ENCODE data around the gene TRIP11. TPM values are rescaled to one million over a fixed set of nuclear protein-coding genes. Genes with fewer than 3 reads are reported as not detected.
"Not testable (repeated sequence)": the region's sequence is repeated elsewhere in the genome, so short reads cannot be mapped to it uniquely, and the experiment has no call there.

TRIP11 gene
- total RNA-seq, result 67.3 to 72.5 TPM (median 68.1 TPM) in 3 replicates

DNA sequence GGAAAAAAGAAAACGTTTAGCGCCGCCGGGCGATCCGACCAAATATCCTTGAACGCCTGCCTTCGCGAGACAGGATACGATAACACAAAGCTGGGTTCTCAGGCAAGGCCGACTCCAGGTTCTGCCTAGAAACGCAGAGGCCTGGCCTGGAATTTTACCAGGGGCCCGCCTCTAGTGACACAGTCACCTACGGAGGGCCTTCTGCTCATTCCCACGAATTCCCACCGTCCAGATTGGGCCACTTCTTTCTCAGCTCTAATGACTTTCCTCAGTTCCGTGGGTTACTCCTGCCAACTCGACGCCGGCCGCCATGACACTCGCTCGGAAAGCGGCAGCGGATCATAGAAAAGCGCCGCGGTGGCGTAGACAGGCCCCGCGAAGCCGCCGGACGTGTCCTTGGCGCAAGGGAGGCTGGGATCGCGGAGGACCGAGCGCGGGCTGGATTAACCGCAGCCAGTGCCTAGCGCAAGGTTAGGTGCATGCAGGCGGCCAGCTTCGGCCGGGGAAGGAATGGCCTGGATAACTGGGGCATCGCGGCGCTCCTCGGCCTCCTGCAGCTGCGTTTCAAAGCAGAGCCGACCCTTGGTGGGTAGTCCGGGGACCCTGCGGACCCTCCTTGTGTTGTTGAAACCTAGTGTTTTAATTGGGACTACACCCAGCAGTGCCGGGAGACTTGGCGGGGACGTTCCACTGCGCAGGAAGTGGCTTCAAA, at the start of gene TRIP11:
Gene TRIP11, minus strand, starts transcription at position 341 of the 712 bp plus-strand sequence. CDS start 374 bp downstream, outside the sequence.
- H3K9me3 Mint-ChIP-seq, result peaks cover 4% of the 10 kb centered on the region
- DNase-seq (ENCODE audit: low spot score in 2 of 2, unreplicated experiment in 2 of 2), result peak; percentile 80 to 90
- H3K27ac Mint-ChIP-seq, result peak within 1 kb of the TSS; percentile 100
- H3K27me3 Mint-ChIP-seq (ENCODE audit: low read depth), result no peaks in the 10 kb centered on the region
- H3K4me3 Mint-ChIP-seq, result peak within 1 kb of the TSS; percentile 99
- peaks cover 35% of the 10 kb centered on the region for H3K4me1 Mint-ChIP-seq
- no peaks in the 10 kb centered on the region for H3K36me3 Mint-ChIP-seq
- TF ChIP-seq, protein P1, sequence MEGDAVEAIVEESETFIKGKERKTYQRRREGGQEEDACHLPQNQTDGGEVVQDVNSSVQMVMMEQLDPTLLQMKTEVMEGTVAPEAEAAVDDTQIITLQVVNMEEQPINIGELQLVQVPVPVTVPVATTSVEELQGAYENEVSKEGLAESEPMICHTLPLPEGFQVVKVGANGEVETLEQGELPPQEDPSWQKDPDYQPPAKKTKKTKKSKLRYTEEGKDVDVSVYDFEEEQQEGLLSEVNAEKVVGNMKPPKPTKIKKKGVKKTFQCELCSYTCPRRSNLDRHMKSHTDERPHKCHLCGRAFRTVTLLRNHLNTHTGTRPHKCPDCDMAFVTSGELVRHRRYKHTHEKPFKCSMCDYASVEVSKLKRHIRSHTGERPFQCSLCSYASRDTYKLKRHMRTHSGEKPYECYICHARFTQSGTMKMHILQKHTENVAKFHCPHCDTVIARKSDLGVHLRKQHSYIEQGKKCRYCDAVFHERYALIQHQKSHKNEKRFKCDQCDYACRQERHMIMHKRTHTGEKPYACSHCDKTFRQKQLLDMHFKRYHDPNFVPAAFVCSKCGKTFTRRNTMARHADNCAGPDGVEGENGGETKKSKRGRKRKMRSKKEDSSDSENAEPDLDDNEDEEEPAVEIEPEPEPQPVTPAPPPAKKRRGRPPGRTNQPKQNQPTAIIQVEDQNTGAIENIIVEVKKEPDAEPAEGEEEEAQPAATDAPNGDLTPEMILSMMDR (IDR thresholded peaks at IDR 0.05; ENCODE audit: unreplicated experiment), result no peak

DNA sequence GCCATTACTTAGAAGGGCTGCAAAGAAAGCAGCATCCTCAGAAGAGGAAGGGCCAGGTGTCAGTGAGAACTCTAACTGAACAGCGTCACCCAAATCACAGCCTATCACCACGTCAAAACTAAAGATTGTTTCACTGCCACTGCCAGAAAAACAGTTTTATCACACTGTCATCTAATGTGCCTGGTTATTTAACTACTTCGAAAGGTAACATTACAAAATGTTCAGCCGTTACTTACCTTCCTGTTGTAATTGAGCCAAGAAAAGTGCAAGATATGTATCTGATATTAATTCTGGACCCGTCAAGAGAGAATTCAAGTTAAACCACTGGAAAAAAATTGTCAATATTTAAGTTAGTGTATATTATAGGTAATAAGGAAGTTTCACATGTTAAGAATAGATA, 48.6 kb upstream of the TRIP11 start:
- Mint-ChIP-seq H3K9me3 (no peaks in the 10 kb centered on the region), H3K4me3 (no peak overlapping the region), H3K36me3 (peaks cover 37% of the 10 kb centered on the region), H3K4me1 (peaks cover 6% of the 10 kb centered on the region), H3K27ac (no peak overlapping the region), H3K27me3 (ENCODE audit: low read depth) (no peaks in the 10 kb centered on the region)
- no peak for DNase-seq (ENCODE audit: low spot score in 2 of 2, unreplicated experiment in 2 of 2)
- TF ChIP-seq, protein P1 (IDR thresholded peaks at IDR 0.05; ENCODE audit: unreplicated experiment), result no peak

DNA sequence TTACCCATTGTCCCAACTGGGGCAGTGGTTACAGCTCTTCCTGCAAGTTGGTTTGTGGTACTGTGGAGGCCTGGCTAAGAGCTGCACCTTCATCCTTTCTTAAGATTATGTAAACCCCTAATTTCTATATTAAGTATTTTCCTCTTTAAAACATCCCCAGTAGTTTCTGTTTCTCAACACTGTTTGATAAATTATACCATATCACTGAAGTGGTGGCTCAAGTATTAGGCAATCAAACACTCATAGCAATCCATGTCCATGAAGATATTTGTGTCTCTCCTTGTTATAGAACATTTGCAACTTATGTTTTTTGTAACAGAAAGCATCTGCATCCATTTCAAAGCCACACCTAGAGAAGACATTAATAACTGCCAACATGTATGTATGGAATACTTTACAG, 34.7 kb upstream of the TRIP11 start:
- DNase-seq (ENCODE audit: low spot score in 2 of 2, unreplicated experiment in 2 of 2), result no peak
- Mint-ChIP-seq H3K4me1 (no peaks in the 10 kb centered on the region), H3K27ac (no peak overlapping the region), H3K4me3 (no peak overlapping the region), H3K9me3 (no peaks in the 10 kb centered on the region), H3K36me3 (peaks cover 29% of the 10 kb centered on the region), H3K27me3 (ENCODE audit: low read depth) (no peaks in the 10 kb centered on the region)
- TF ChIP-seq, protein P1 (IDR thresholded peaks at IDR 0.05; ENCODE audit: unreplicated experiment), result no peak

DNA sequence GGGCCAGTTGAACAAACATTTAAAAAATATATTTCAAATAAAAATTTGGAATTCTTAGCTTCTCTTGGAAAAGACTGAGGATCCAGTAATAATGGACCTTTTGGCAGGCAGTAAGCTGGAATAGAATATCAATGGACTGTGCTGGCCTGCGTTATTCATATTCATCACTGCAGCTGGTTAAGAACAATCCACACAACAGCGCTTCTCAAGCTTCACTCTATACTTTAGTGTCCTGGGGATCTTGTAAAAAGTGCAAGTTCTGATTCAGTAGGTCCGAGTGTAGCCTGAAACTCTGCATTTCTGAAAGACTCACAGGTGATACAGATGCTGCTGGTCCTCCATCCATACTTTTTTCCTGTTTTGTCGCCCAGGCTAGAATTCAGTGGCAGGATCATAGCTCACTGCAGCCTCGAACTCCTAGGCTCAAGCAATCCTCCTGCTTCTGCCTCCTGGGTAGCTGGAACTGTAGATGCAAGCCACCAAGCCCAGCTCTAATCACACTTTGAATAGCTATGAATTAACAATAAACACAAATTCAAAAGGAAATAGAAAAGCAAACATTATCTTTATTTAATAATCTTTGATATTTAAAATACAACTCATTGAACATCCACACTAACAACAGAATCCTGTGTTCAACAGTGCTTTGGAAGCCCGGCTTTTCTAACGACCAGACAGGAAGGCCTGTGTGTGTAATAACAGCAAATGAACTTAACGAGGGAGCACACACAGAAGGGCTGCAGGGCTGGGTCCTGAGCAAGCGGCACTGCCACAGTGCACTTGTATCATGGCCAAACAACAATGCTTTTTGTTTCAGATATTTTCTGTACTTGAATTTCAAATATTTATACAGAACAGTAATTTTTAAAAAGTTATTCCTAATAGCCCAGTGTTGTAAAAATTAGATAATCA, 18.4 kb upstream of the TRIP11 start:
- no peaks in the 10 kb centered on the region for H3K4me1 Mint-ChIP-seq

DNA sequence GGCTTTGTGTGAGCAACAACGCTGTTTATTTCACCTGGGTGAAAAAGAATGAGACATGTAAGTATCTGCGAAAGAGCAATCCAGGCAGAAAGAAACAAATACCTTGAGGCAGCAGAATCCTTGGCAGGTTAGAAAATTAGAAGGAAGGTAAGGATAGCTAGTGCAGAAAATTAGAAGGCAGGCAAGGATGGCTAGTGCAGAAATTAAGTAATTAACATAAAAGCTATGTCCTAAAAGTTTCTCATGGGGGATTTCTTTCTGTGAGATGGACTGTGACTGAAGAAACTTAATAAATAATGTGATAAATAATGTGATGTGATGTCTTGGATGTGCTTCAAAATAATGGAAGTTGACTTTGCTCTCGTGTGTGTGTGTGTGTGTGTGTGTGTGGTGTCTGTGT, 9.9 kb upstream of the TRIP11 start:
- Mint-ChIP-seq H3K36me3 (peaks cover 24% of the 10 kb centered on the region), H3K27me3 (ENCODE audit: low read depth) (no peaks in the 10 kb centered on the region), H3K9me3 (peaks cover 24% of the 10 kb centered on the region), H3K4me3 (no peak overlapping the region), H3K4me1 (no peaks in the 10 kb centered on the region), H3K27ac (no peak overlapping the region)
- DNase-seq (ENCODE audit: low spot score in 2 of 2, unreplicated experiment in 2 of 2), result no peak
- TF ChIP-seq, protein P1 (IDR thresholded peaks at IDR 0.05; ENCODE audit: unreplicated experiment), result no peak

More for the DNA sequence above, 18.4 kb upstream of the TRIP11 start:
- no peaks in the 10 kb centered on the region for H3K9me3 Mint-ChIP-seq
- TF ChIP-seq, protein P1 (IDR thresholded peaks at IDR 0.05; ENCODE audit: unreplicated experiment), result no peak
- peaks cover 6% of the 10 kb centered on the region for H3K36me3 Mint-ChIP-seq
- H3K4me3 Mint-ChIP-seq, result no peak overlapping the region
- no peaks in the 10 kb centered on the region for H3K27me3 Mint-ChIP-seq (ENCODE audit: low read depth)
- no peak for DNase-seq (ENCODE audit: low spot score in 2 of 2, unreplicated experiment in 2 of 2)
- no peak overlapping the region for H3K27ac Mint-ChIP-seq

DNA sequence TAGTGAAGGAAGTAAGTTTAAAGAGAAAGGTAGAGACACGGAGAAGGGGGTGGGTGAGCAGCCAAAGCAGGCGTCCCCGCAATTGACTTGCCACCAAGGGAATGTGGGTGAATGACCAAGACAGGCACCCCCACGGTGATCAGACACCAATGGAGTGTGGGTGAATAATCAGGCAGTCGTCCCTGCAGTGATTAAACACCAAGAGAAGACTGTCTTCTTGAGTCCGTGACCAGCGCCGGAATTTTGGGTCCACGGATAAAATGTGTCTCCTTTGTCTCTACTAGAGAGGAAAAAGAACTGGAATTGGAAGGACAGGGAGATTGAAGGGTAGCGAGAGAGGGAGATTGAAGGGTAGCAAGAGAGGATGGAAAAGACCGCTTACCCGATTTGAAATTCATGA, 9.4 kb upstream of the TRIP11 start:
- not testable (repeated sequence) for H3K4me3 Mint-ChIP-seq; H3K27ac Mint-ChIP-seq; DNase-seq (ENCODE audit: low spot score in 2 of 2, unreplicated experiment in 2 of 2); H3K27me3 Mint-ChIP-seq (ENCODE audit: low read depth); H3K4me1 Mint-ChIP-seq
- Mint-ChIP-seq H3K36me3 (peaks cover 24% of the 10 kb centered on the region), H3K9me3 (peaks cover 24% of the 10 kb centered on the region)

DNA sequence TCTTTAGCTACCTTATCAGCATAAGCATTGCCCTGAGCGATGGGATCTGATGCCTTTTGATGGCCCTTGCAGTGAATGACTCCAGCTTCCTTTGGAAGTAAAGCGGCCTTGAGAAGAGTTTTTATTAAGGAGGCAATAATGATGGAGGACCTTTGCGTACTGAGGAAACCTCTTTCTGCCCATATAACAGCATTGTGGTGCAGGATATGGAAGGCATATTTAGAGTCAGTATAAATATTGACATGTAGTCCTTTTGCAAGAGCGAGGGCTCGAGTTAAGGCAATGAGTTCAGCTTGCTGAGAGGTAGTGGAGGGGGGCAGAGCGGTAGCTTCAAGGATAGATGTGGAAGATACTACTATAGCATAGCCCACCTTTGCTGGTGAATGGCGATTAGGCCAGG, 6.0 kb upstream of the TRIP11 start:
- not testable (repeated sequence) for DNase-seq (ENCODE audit: low spot score in 2 of 2, unreplicated experiment in 2 of 2); H3K4me1 Mint-ChIP-seq; H3K27ac Mint-ChIP-seq; H3K4me3 Mint-ChIP-seq; H3K27me3 Mint-ChIP-seq (ENCODE audit: low read depth)
- peaks cover 24% of the 10 kb centered on the region for H3K9me3 Mint-ChIP-seq
- peaks cover 24% of the 10 kb centered on the region for H3K36me3 Mint-ChIP-seq

DNA sequence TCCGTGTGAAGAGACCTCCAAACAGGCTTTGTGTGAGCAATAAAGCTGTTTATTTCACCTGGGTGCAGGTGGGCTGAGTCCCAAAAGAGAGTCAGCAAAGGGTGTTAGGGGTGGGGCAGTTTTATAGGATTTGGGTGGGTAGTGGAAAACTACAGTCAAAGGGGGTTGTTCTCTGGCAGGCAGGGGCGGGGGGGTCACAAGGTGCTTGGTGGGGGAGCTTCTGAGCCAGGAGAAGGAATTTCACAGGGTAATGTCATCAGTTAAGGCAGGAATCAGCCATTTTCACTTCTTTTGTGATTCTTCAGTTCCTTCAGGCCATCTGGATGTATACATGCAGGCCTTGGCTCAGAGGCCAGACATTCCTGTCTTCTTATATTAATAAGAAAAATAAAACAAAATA, 1.9 kb upstream of the TRIP11 start:
- peaks cover 29% of the 10 kb centered on the region for H3K4me1 Mint-ChIP-seq
- not testable (repeated sequence) for DNase-seq (ENCODE audit: low spot score in 2 of 2, unreplicated experiment in 2 of 2); H3K4me3 Mint-ChIP-seq; H3K27me3 Mint-ChIP-seq (ENCODE audit: low read depth); H3K9me3 Mint-ChIP-seq; H3K27ac Mint-ChIP-seq; H3K36me3 Mint-ChIP-seq
